GM19099 (cell line): ENCODE data around the gene ATP4A.

ENCODE experiments used
- POLR2A ChIP-seq: IDR thresholded peaks from 3 replicates; pipeline ENCODE4 v1.6.1; 2011; ENCODE audit warnings: low read depth; ENCODE audit not compliant: insufficient read length; ENCODE audit errors: extremely low read depth

ATP4A gene

GRCh38 chr19:35569281-35569781, 5.9 kb upstream of the ATP4A start:
- TF ChIP-seq POLR2A, result no peak

- TF ChIP-seq POLR2A, result no peak
Measured at GRCh38 chr19:35566738-35567137, 3.3 kb upstream of the ATP4A start.

- TF ChIP-seq POLR2A, result no peak
Measured at GRCh38 chr19:35565016-35565856, 1.8 kb upstream of the ATP4A start.

GRCh38 chr19:35562776-35563175, 682 bp downstream of the ATP4A start:
- TF ChIP-seq POLR2A, result no peak

- no peak for TF ChIP-seq POLR2A
Measured at GRCh38 chr19:35562336-35562735, 1.1 kb downstream of the ATP4A start.

GRCh38 chr19:35561436-35561835, 2.0 kb downstream of the ATP4A start:
- no peak for TF ChIP-seq POLR2A

- TF ChIP-seq POLR2A, result no peak
Measured at GRCh38 chr19:35560677-35561076, 2.8 kb downstream of the ATP4A start.

- no peak for TF ChIP-seq POLR2A
Measured at GRCh38 chr19:35560271-35560670, 3.2 kb downstream of the ATP4A start.

- no peak for TF ChIP-seq POLR2A
Measured at GRCh38 chr19:35559781-35560180, 3.7 kb downstream of the ATP4A start.

- TF ChIP-seq POLR2A, result no peak
Measured at GRCh38 chr19:35559281-35559659, 4.2 kb downstream of the ATP4A start.

- TF ChIP-seq POLR2A, result no peak
Measured at GRCh38 chr19:35558400-35559280, 4.8 kb downstream of the ATP4A start.

- TF ChIP-seq POLR2A, result no peak
Measured at GRCh38 chr19:35557539-35558399, 5.7 kb downstream of the ATP4A start.

- no peak for TF ChIP-seq POLR2A
Measured at GRCh38 chr19:35556846-35557538, 6.5 kb downstream of the ATP4A start.

GRCh38 chr19:35556025-35556590, 7.3 kb downstream of the ATP4A start:
- TF ChIP-seq POLR2A, result no peak
